22Rv1 (cell line): ENCODE results near the gene BEX3.

Experiments
- H3K27ac ChIP-seq: fragments of 450-650 bp; 2 replicates; pipeline ENCODE4 v1.5.1; 2017
- CTCF ChIP-seq: fragments of 450-650 bp; IDR thresholded peaks from 2 replicates; pipeline ENCODE4 v1.5.1; 2017; ENCODE audit warnings: mild to moderate bottlenecking
- ZFX ChIP-seq: fragments of 450-650 bp; IDR thresholded peaks from 2 replicates; pipeline ENCODE4 v1.6.1; 2017; ENCODE audit warnings: antibody characterized with exemption, borderline replicate concordance

The BEX3 gene

GRCh38 chrX:103417933-103418332 lies 41.6 kb downstream of the BEX3 start:
- no peak overlapping the region for H3K27ac ChIP-seq
- TF ChIP-seq CTCF (no peak), ZFX (no peak)

- no peak overlapping the region for H3K27ac ChIP-seq
- no peak for TF ChIP-seq ZFX
- no peak for TF ChIP-seq CTCF
These were observed 42.5 kb downstream of the BEX3 start for GRCh38 chrX:103418811-103419340.

- H3K27ac ChIP-seq: no peak overlapping the region
- TF ChIP-seq ZFX (no peak), CTCF (no peak)
These were observed 47.8 kb downstream of the BEX3 start for GRCh38 chrX:103423955-103424638.
